ENCODE results near the gene LRRTM4. TPM values are rescaled to one million over a fixed set of nuclear protein-coding genes. Genes with fewer than 3 reads are reported as not detected.

The LRRTM4 gene
- total RNA-seq, 1 experiment from 2014 or later: 12.0 TPM

DNA sequence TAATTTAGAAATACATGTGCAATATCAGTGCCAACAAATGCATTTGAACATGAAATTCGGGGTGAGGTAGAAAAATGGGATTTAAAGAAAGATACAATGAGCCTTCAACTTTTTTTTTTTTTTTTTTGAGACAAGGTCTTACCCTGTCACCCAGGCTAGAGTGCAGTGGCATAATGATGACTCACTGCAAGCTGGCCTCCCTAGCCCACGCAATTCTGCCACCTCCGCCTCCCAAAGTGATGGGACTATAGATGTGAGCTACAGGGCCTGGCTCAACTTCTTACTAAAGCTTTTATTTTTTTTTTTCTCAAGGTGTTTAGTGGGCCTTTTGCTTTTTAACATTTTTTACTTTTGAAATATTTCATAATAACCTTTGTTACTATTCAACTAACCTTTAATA lies 365.6 kb downstream of the LRRTM4 start:
- no peak overlapping the region for H2BK120ac ChIP-seq (ENCODE audit: low read depth, low read length, poor library complexity, severe bottlenecking)
- no peak overlapping the region for H3K23ac ChIP-seq (ENCODE audit: insufficient read length, low read depth, low read length)
- no peak overlapping the region for H2BK12ac ChIP-seq (ENCODE audit: insufficient read length, low read depth, low read length)
- no peak overlapping the region for H2AFZ ChIP-seq (ENCODE audit: low read length)
- H4K20me1 ChIP-seq (ENCODE audit: control insufficient read depth, insufficient read depth, insufficient read length): no peaks in the 10 kb centered on the region
- H3K56ac ChIP-seq (ENCODE audit: insufficient read length, low read depth, low read length): no peak overlapping the region
- no CpG with 5 or more reads among the region's 3 CpGs for WGBS (ENCODE audit: extremely low coverage, insufficient read length, low lambda C conversion rate)
- H2AK5ac ChIP-seq (ENCODE audit: insufficient read length, low read length): no peak overlapping the region
- H3K27me3 Mint-ChIP-seq (ENCODE audit: low read depth): no peaks in the 10 kb centered on the region
- H3K4ac ChIP-seq (ENCODE audit: low read depth, low read length): no peak overlapping the region
- no peak overlapping the region for H3K14ac ChIP-seq (ENCODE audit: insufficient read depth, low read length)
- H4K5ac ChIP-seq (ENCODE audit: insufficient read length, low read depth, low read length): no peak overlapping the region
- no peak overlapping the region for H3K9ac ChIP-seq (ENCODE audit: extremely low read depth, insufficient read length, low read length)
- no peak overlapping the region for H3K27ac Mint-ChIP-seq
- H3K27ac ChIP-seq (ENCODE audit: insufficient read length, low read depth, low read length): no peak overlapping the region
- H3K36me3 Mint-ChIP-seq (ENCODE audit: insufficient read depth in 1 of 3, low read depth in 3 of 3): peaks cover 11 to 12% (median 11%) of the 10 kb centered on the region in 3 experiments
- no peak overlapping the region for H2BK15ac ChIP-seq (ENCODE audit: low read depth, low read length)
- H2BK5ac ChIP-seq (ENCODE audit: insufficient read length, low read length): no peak overlapping the region
- H3K23me2 ChIP-seq (ENCODE audit: insufficient read length, low read depth, low read length, poor library complexity, severe bottlenecking): no peaks in the 10 kb centered on the region
- TF ChIP-seq, protein P1, sequence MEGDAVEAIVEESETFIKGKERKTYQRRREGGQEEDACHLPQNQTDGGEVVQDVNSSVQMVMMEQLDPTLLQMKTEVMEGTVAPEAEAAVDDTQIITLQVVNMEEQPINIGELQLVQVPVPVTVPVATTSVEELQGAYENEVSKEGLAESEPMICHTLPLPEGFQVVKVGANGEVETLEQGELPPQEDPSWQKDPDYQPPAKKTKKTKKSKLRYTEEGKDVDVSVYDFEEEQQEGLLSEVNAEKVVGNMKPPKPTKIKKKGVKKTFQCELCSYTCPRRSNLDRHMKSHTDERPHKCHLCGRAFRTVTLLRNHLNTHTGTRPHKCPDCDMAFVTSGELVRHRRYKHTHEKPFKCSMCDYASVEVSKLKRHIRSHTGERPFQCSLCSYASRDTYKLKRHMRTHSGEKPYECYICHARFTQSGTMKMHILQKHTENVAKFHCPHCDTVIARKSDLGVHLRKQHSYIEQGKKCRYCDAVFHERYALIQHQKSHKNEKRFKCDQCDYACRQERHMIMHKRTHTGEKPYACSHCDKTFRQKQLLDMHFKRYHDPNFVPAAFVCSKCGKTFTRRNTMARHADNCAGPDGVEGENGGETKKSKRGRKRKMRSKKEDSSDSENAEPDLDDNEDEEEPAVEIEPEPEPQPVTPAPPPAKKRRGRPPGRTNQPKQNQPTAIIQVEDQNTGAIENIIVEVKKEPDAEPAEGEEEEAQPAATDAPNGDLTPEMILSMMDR (conservative IDR thresholded peaks at IDR 0.05): no peak
- H3K4me2 ChIP-seq (ENCODE audit: insufficient read depth, insufficient read length, low read length): no peak overlapping the region
- H3K4me1 Mint-ChIP-seq: peaks cover 2 to 3% of the 10 kb centered on the region in 2 experiments; a peak in 1 of 4 replicates
- no peak overlapping the region for H2BK20ac ChIP-seq (ENCODE audit: low read depth, low read length, poor library complexity, severe bottlenecking)
- H3T11ph ChIP-seq (ENCODE audit: low read length): no peak overlapping the region
- peaks cover 7% of the 10 kb centered on the region for H3K9me3 ChIP-seq (ENCODE audit: control insufficient read depth, low read depth, low read length)
- no peak overlapping the region for H3K18ac ChIP-seq (ENCODE audit: insufficient read length, low read depth, low read length)
- H3K79me2 ChIP-seq (ENCODE audit: insufficient read depth, low read length): no peaks in the 10 kb centered on the region
- H3K4me1 ChIP-seq (ENCODE audit: insufficient read depth, low read length): no peaks in the 10 kb centered on the region
- DNase-seq: no peak
- no peak overlapping the region for H4K91ac ChIP-seq (ENCODE audit: insufficient read length, low read depth, low read length)
- H4K8ac ChIP-seq (replicated peaks; ENCODE audit: insufficient read length, low read depth, low read length): no peak overlapping the region
- no peaks in the 10 kb centered on the region for H3K79me1 ChIP-seq (ENCODE audit: insufficient read depth, low read depth, low read length, poor library complexity, severe bottlenecking)
- H3K4me3 Mint-ChIP-seq: no peak overlapping the region
- no peaks in the 10 kb centered on the region for H3K27me3 ChIP-seq (ENCODE audit: insufficient read depth, low read length)
- peaks cover 6 to 8% of the 10 kb centered on the region in 2 experiments; a peak in 4 of 5 replicates for H3K9me3 Mint-ChIP-seq
